NCI-H2171 (cell line): ENCODE measurements around the gene HACE1.
A peak's percentile ranks its signal among the peaks of the same experiment; 100 is the strongest.
"Not testable (repeated sequence)": the region's sequence is repeated elsewhere in the genome, so short reads cannot be mapped to it uniquely, and the experiment has no call there.

Experiments used
- DNase-seq: peaks from one replicate; lab custom pipeline; 2025; lab: John Stamatoyannopoulos, UW

Gene HACE1, protein sequence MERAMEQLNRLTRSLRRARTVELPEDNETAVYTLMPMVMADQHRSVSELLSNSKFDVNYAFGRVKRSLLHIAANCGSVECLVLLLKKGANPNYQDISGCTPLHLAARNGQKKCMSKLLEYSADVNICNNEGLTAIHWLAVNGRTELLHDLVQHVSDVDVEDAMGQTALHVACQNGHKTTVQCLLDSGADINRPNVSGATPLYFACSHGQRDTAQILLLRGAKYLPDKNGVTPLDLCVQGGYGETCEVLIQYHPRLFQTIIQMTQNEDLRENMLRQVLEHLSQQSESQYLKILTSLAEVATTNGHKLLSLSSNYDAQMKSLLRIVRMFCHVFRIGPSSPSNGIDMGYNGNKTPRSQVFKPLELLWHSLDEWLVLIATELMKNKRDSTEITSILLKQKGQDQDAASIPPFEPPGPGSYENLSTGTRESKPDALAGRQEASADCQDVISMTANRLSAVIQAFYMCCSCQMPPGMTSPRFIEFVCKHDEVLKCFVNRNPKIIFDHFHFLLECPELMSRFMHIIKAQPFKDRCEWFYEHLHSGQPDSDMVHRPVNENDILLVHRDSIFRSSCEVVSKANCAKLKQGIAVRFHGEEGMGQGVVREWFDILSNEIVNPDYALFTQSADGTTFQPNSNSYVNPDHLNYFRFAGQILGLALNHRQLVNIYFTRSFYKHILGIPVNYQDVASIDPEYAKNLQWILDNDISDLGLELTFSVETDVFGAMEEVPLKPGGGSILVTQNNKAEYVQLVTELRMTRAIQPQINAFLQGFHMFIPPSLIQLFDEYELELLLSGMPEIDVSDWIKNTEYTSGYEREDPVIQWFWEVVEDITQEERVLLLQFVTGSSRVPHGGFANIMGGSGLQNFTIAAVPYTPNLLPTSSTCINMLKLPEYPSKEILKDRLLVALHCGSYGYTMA

DNA sequence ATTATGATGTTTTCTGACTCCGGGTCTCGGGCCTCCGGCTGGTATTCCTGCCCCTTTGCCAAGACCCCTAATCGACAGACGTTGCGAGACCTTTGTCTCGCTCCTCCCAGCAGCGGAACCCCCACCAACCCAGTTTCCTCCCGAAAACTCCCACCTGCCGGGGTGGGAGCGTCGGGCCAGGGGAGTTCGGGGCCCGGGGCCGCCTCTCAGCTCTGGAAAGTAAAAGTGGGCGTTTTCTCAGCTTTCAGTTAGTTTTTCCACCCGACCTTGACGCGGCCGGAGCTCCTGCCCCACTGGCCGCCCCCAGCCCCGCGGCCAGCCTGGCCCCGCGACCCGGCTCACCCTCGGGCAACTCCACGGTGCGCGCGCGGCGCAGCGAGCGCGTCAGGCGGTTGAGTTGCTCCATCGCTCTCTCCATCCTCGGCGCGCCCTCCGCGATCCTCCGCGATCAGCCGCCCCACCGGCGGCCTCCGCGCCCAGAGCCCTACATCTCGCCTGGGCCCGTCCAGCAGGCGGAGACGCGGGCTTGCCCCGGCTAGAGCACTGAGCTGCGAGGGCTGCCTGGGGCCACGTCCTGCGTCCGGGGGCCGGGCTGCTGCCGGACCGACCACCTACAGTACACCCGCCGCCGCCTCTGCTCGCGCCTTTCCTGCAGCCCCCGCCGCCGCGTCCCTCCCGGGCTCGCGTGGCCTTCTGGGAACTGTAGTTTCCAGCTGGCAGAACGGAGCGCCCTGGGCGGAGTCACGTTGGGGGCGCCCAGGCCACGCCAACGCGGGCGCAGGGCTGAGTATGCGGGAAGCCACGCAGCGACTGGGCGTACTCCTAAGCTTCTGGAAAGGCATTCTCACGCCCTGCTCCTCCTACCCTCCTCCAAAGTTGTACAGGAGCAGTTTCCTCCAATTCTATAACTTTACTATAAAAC lies at the start of gene HACE1:
TSS of gene HACE1 (minus strand) at position 695 of the 922 bp plus-strand sequence. CDS start at position 418, 277 bp downstream.
- peak; percentile 89 for DNase-seq

DNA sequence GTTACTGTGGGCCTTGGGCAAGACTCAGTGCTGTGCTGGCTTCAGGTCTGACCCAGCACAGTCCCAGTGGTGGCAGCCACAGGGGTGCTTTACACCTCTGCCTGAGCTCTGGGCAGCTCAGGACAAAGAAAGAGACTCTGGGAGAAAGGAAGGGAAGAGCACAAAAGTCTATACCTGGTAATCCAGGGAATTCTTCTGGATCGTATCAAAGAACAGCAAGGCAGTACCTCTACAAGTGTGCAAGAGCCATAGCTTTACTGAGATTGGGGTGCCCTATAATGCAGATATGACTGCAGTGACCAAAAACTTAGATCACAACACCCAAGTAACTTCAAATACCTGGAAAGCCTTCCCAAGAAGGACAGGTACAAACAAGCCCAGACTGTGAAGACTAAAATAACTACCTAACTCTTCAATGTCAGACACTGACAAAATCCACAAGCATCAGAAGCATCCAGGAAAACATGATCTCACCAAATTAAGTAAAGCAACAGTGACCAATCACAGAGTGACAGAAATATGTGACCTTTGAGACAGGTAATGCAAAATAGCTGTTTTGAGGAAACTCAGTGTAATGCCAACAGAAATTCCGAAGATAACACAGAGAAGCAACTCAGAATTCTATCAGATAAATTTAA lies 49.3 kb upstream of the HACE1 start:
- DNase-seq = no peak

DNA sequence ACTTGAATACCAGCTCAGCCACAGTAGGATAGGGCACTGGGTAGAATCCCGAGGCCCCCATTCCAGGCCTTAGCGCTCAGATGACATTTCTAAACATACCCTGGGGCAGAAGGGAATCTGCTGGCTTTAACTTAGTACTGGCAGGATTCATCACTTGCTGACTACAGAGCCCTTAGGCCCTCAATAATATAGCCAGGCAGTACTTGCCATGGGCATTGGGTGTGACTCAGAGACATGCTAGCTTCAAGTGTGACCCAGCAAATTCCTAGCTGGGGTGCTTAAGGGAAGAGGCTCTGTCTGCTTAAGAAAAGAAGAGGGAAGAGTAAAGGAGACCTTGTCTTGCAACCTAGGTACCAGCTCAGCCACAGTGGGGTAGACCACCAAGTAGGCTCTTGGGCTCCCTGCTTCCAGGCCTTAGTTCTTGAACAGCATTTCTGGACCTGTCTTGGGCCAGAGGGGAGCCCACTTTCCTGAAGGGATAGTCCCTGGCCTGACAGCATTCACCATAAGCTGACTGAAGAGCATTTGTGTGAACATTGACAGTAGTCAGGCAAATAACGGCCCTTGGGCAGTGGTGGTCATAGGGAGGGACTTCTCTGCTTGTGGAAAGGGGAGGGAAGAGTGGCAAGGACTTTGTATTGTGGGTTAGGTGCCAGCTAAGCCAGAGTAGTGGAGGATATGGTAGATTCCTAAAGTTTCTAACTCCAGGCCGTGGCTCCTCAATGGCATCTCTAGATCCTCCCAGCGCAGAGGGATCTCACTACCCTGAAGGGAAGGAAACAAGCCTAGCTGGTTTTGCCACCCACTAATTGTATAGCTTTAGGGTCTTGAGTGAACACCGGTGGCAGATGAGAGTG lies 48.5 kb upstream of the HACE1 start:
- no peak for DNase-seq

DNA sequence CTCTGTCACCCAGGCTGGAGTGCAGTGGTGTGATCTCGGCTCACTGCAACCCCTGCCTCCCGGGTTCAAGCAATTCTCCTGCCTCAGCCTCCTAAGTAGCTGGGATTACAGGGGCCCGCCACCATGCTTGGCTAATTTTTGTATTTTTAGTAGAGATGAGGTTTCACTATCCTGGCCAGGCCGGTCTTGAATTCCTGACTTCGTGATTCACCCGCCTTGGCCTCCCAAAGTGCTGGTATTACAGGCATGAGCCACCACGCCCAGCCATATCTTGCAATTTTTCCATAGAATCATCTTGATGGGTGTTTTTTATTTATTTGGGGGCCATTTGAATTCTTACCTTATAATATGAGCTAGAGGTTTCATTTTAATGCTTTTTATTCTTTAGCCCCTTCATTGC lies 39.2 kb upstream of the HACE1 start:
- DNase-seq = not testable (repeated sequence)

DNA sequence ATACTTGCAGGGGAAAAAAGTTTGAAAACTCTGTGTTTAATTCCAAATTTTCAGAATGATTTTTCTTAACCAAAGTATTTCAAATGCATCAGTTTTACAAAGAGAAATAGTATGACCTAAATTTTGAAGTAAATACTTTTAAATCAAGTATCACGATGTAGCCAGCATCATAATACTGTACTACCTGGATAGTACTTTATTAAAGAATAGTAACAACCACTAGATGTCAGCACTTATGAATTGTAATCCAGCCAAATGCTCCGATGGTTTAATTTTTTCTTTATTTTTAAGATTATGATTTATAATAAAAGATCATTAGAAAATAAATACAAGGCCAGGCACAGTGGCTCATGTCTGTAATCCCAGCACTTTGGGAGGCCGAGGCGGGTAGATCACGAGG lies 37.2 kb upstream of the HACE1 start:
- no peak for DNase-seq

DNA sequence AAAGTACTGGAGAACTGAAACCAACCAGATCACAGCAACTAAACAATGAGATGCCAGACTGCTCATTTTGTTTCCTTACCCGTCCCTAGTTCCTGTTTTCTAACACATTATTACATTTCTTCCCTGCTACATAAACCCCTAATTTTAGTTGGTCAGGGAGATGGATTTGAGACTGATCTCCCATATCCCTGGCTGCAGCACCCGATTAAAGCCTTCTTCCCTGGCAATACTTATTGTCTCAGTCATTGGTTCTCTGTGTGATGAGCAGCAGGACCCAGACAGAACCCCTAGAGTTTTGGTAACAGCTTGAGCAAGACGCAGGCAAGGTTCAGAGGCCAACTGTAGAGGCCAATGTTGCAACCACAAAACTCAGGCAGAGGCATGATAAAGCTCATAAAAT lies 28.3 kb upstream of the HACE1 start:
- no peak for DNase-seq

DNA sequence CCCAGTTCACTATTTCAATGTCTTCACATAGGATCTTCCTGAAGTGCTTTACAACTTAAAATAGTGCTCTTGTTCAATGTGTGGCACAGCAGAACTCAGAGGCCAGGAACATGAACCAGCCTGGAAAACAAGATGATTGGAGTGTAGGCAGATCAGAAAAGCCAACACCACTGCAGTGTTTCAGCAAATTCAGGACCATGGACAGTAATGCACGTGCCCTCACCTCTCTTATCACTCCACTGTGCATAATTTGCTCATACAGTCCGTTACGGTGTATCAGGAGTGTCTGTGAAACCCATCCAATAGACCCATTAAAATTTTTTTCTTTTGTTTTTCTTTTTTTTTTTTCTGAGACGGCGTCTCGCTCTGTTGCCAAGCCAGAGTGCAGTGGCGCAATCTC lies 27.6 kb upstream of the HACE1 start:
- DNase-seq = no peak

DNA sequence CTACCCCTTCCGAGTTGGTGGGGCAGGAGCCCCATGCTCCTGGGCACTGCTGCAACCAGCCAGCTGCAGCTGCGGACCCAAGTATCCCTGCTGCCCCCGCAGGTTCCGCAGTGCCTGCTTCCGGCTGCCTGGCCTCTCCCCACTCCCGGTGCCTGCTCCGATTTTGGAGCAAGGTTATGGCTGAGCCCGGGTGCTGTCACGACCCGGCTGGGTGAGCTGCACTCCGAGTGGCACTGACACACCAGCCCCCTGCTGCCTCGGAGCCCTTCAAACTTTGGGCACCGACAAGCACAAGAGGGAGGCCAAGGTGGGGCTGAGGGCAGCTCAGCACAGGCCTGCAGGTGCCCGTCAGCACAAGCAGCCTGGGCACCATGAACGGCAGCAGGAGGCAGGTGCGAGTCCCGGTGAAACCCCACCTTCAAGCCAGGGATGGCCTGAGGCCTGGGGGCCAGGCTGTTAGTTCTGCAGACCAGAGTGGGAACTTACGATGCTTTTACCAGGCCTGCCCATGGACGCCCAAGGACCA lies 25.9 kb upstream of the HACE1 start:
- no peak for DNase-seq

DNA sequence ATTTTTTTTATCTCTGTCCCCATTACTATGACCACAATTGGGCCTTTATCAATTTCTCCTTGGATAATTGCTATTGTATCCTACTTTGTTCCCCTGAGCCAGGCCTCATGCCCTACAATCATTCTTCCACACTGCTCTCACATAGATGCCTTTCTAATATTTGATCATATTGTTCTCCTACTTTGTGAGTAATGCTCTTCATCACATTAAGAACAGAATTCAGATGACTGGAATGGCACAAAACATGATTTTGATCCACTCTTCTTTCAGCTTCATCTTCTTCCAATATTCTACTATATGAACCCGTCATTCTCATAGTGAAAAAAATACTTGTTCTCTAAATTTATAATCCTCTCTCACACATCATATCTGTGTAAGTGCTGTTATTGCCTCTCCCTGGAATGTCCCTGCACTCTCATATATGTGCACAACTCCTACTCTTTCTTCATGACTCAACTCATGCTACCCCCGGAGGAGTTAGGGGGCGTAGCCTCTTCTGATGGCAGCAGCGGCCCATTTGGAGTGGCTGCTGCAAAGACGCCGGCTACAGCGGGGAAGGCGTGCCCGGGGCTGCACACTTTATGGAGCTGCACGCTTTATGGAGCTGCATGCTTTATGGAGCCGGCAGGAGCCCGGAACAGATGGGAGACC lies 25.3 kb upstream of the HACE1 start:
- DNase-seq = no peak

DNA sequence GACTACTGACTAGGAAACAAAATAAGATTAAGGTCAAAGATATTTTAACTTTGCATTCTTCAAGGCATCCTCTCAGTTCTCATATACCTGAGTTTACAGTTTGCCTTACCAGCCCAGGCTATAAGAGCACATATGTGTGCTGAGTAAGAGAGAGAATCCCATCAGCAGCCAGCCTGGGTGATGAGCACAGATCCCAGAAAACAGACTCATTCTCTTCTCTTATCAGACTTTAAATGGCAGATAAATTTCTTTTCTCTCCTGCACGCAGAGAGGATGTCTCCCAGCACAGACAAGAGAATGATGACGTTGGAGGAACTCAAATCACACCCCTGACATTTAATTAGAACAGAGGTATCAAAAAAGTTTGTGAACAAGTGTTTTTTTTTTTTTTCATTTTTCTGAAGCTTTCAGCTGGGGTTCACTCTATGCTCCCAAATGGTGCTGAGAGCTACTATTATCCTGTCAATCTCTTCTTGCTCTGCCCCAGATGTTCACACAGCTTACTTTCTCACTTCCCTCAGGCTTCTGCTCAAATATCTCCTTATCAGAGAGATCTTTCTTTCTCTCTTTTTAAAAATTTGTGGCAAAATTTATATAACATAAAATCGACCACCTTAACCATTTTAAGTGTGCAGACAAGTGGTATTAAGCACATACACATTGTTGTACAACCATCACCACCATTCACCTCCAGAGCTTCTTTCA lies 22.4 kb upstream of the HACE1 start:
- no peak for DNase-seq

DNA sequence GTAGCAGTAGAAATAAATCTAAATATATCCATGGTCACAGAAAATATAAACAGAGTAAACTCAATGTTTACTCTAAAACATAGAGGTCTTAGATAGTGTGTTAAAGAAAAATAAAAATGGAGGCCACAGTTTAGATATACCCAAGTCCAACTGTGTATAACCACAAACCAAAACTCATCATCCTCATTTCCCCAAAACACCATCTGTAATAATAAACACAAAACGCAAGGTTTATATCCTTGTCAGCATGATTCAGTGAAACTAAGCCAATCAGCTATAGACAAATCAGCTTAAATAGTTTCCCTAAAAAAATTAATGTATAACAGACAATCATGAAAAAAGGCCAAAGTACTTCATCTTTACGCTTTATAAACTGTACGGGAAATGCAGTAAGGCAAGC lies 2.7 kb upstream of the HACE1 start:
- DNase-seq = no peak

DNA sequence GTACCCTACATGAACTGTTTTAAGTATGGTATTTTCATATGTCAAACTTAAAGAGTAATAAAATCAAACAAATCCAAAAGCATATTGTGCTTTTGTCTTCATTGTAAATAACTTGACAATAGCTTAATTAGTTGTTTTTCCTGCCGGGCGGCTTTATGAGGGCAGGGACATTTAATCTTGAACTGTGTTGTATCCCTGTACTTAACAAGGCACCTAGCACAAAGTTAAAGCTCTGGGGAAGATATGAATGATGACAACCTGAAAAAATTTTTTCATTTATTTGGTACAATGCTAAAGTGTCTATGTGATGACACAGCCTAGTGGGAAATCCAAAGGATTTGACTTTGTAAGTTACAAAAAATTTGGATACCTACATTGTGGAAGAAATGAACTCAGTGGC lies 502 bp upstream of the HACE1 start:
- no peak for DNase-seq

DNA sequence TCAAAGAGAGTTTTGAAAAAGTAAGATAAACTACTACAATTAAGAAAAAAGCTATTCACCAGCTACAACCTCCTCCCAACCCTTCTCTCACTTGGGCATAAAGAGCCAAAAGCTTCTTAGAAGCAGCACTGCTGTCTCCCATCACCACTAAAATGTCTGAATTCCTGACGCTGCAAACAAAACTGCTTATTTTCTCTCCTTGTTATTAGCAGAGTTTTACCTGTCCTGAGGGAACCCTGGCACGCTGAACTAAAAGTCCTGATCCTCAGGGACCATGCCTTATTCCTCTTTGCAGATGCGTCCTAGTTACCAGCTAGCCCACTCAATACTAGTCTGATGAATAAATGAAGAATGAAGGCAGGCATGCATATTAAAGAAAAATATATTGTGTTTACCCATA lies 1.1 kb downstream of the HACE1 start:
- DNase-seq = no peak

DNA sequence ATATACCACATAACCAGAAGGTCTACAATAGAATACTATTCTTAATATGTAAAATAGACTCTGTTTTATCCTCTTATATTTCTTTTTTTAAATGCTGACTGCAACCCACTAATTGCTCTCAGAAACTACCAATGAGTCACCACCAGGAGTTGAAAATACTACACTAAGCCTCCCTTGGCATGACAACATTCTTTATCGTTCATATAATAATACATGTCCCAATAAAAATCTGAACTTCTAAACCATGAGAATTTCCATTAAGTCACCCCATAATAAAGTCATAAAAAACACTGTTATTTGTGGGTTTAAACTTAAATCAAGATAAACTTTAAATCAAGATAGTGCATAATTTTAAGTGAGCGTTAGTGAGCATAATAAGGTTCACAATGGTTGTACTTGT lies 4.2 kb downstream of the HACE1 start:
- no peak for DNase-seq

DNA sequence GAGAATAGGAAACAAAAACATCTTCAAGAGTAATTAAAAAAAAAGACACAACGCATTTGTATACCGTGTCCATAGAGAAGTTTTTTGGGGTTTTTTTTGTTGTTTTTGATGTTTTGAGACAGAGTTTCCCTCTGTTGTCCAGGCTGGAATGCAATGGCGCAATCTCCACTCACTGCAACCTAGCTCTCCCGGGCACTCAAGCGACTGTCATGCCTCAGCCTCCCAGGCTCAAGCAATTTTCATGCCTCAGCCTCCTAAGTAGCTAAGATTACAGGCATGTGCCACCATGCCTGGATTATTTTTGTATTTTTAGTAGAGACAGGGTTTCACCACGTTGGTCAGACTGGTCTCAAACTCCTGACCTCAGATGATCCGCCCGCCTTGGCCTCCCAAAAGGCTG lies 12.0 kb downstream of the HACE1 start:
- not testable (repeated sequence) for DNase-seq

DNA sequence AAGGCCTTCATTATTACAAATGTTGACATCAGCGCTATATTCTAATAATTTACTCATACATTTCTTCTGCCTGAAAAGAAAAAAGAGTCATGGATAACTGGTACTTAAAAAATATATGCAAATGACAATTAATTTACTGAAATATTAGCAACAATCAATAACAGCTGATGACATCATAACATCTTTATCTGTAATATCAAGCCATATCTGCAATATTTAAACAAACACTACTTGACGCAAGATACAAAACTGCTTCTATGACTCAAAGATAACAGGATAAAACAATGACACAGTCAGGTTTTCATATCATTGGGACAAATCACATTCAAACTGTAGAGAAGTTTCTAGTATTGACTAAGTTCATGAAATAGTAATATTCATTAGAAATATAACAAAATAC lies 16.5 kb downstream of the HACE1 start:
- no peak for DNase-seq

DNA sequence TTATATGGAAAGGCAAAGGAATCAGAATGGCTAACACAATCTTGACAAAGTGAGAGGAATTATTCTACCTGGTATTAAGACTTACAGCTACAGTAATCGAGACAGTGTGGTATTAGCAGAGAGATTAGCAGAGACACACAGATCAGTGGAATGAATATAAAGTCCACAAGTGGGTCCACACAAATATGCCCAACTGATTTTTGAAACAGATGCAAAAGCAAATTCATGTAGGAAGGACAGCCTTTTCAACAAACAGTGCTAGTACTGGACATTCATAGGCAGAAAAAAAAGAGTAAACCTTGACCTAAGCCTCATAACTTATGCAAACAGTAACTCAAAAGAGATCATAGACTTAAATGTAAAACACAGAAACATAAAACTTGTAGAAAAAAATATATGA lies 22.6 kb downstream of the HACE1 start:
- DNase-seq = no peak

DNA sequence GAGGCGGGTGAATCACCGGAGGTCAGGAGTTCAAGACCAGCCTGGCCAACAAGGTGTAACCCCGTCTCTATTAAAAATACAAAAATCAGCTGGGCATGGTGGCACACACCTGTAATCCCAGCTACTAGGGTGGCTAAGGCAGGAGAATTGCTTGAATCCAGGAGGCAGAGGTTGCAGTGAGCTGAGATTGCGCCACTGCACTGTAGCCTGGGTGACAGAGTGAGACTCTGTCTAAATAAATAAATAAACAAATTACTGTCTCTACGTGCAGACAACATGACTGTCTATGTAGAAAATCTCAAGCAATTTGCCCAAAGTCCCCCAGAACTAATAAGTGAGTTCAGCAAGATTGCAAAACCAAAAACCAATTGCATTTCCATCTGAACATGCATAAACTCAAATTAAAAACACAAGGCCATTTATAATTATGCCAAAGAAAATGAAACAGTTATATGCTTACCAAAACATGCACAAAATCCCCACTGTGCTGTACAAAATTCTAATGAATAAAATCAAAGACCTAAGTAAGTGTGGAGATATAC lies 23.2 kb downstream of the HACE1 start:
- not testable (repeated sequence) for DNase-seq

DNA sequence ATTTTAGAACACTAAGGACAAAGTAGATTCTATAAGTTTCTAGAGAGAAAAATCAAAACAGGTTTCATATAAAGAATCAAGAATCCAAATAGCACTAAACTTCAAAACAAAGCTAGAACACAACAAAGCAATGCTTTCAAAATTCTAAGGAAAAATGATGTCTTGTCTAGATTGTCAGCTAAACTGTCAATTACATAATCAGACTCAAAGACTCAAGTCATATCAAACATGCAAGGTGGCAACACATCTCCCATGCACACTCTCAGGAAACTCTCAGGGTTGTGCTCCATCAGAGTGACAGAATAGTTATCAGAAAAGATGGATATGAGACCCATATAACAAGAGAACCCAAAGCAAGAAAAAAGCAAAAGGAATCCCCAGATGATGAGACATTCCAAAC lies 23.9 kb downstream of the HACE1 start:
- DNase-seq = no peak
